ENCODE results near the gene IMMT. TPM values are rescaled to one million over a fixed set of nuclear protein-coding genes. Genes with fewer than 3 reads are reported as not detected.

IMMT gene
- total RNA-seq, 1 donor from 2014 or later, result 70.1 TPM

- Mint-ChIP-seq H3K27ac (ENCODE audit: unreplicated experiment) (no peak overlapping the region), H3K27me3 (ENCODE audit: low read depth) (no peaks in the 10 kb centered on the region), H3K4me1 (ENCODE audit: low read depth) (no peaks in the 10 kb centered on the region), H3K36me3 (ENCODE audit: low read depth) (peaks cover 33% of the 10 kb centered on the region), H3K4me3 (ENCODE audit: unreplicated experiment) (no peak overlapping the region), H3K9me3 (ENCODE audit: low read depth) (no peaks in the 10 kb centered on the region)
- no peak for TF ChIP-seq CTCF (IDR thresholded peaks at IDR 0.05)
- no peak for DNase-seq (ENCODE audit: low spot score)
Observed at GRCh38 chr2:86143926-86144685, 51.2 kb downstream of the IMMT start.

- Mint-ChIP-seq H3K27ac (ENCODE audit: unreplicated experiment) (no peak overlapping the region), H3K4me1 (ENCODE audit: low read depth) (no peaks in the 10 kb centered on the region), H3K27me3 (ENCODE audit: low read depth) (no peaks in the 10 kb centered on the region), H3K4me3 (ENCODE audit: unreplicated experiment) (no peak overlapping the region), H3K36me3 (ENCODE audit: low read depth) (peaks cover 31% of the 10 kb centered on the region), H3K9me3 (ENCODE audit: low read depth) (no peaks in the 10 kb centered on the region)
- DNase-seq (ENCODE audit: low spot score), result no peak
- TF ChIP-seq CTCF (IDR thresholded peaks at IDR 0.05), result no peak
Observed at GRCh38 chr2:86143307-86143706, 52.0 kb downstream of the IMMT start.

GRCh38 chr2:86142436-86143257, 52.6 kb downstream of the IMMT start:
- Mint-ChIP-seq H3K4me3 (ENCODE audit: unreplicated experiment) (no peak overlapping the region), H3K4me1 (ENCODE audit: low read depth) (no peaks in the 10 kb centered on the region), H3K27ac (ENCODE audit: unreplicated experiment) (no peak overlapping the region), H3K36me3 (ENCODE audit: low read depth) (peaks cover 31% of the 10 kb centered on the region), H3K9me3 (ENCODE audit: low read depth) (no peaks in the 10 kb centered on the region), H3K27me3 (ENCODE audit: low read depth) (no peaks in the 10 kb centered on the region)
- TF ChIP-seq CTCF (IDR thresholded peaks at IDR 0.05), result no peak
- DNase-seq (ENCODE audit: low spot score), result no peak

GRCh38 chr2:86140969-86141392, 54.3 kb downstream of the IMMT start:
- H3K4me1 Mint-ChIP-seq (ENCODE audit: low read depth), result no peaks in the 10 kb centered on the region
- H3K4me3 Mint-ChIP-seq (ENCODE audit: unreplicated experiment), result no peak overlapping the region
- H3K27me3 Mint-ChIP-seq (ENCODE audit: low read depth), result no peaks in the 10 kb centered on the region
- H3K27ac Mint-ChIP-seq (ENCODE audit: unreplicated experiment), result no peak overlapping the region
- no peak for TF ChIP-seq CTCF (IDR thresholded peaks at IDR 0.05)
- H3K36me3 Mint-ChIP-seq (ENCODE audit: low read depth), result peaks cover 34% of the 10 kb centered on the region
- H3K9me3 Mint-ChIP-seq (ENCODE audit: low read depth), result no peaks in the 10 kb centered on the region
- no peak for DNase-seq (ENCODE audit: low spot score)

- Mint-ChIP-seq H3K9me3 (ENCODE audit: low read depth) (no peaks in the 10 kb centered on the region), H3K4me1 (ENCODE audit: low read depth) (no peaks in the 10 kb centered on the region), H3K27me3 (ENCODE audit: low read depth) (no peaks in the 10 kb centered on the region), H3K4me3 (ENCODE audit: unreplicated experiment) (no peak overlapping the region), H3K36me3 (ENCODE audit: low read depth) (peaks cover 41% of the 10 kb centered on the region), H3K27ac (ENCODE audit: unreplicated experiment) (no peak overlapping the region)
- no peak for DNase-seq (ENCODE audit: low spot score)
- TF ChIP-seq CTCF (IDR thresholded peaks at IDR 0.05), result no peak
Observed at GRCh38 chr2:86139981-86140380, 55.3 kb downstream of the IMMT start.

All from chondrocyte (in vitro differentiated cells).